ENCODE data around the gene MRPS15.

DNA sequence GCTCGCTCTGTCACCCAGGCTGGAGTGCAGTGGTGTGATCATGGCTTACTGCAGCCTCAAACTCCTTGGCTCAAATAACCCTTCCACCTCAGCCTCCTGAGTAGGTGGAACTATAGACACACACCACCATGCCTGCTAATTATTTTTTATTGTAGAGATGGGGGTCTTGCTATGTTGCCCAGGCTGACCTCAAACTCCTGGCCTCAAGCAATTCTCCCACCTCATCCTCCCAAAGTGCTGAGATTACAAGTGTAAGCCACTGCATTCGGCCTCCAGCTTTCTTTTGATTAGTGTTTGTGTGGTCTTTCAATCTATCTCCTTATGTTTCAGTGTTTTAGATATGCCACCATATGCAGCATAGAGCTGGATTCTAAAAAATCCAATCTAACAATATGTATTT is 38.4 kb upstream of the MRPS15 start:
- TF ChIP-seq, protein P1, sequence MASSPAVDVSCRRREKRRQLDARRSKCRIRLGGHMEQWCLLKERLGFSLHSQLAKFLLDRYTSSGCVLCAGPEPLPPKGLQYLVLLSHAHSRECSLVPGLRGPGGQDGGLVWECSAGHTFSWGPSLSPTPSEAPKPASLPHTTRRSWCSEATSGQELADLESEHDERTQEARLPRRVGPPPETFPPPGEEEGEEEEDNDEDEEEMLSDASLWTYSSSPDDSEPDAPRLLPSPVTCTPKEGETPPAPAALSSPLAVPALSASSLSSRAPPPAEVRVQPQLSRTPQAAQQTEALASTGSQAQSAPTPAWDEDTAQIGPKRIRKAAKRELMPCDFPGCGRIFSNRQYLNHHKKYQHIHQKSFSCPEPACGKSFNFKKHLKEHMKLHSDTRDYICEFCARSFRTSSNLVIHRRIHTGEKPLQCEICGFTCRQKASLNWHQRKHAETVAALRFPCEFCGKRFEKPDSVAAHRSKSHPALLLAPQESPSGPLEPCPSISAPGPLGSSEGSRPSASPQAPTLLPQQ (tag by site-specific recombination; IDR thresholded peaks at IDR 0.05), result no peak
- TF ChIP-seq ELK4 (IDR thresholded peaks at IDR 0.05; ENCODE audit: borderline replicate concordance, low read depth, low read length), result no peak
- no peak for TF ChIP-seq ZBTB10 (tag by site-specific recombination; IDR thresholded peaks at IDR 0.05)
- no peak for TF ChIP-seq ZNF184 (tag by site-specific recombination; IDR thresholded peaks at IDR 0.05)
- TF ChIP-seq ZNF114 (tag by site-specific recombination; IDR thresholded peaks at IDR 0.05), result no peak
- TF ChIP-seq CTCF (tag by site-specific recombination; IDR thresholded peaks at IDR 0.05), result no peak
